Neural cell (in vitro differentiated cells): ENCODE data around the gene NINL. TPM values are rescaled to one million over a fixed set of nuclear protein-coding genes. Genes with fewer than 3 reads are reported as not detected.

ENCODE experiments used
- H2AFZ ChIP-seq: fragments of 200-600, 300-800 bp; sonication (generic), shearing (Covaris generic); 2 replicates; pipeline ENCODE4 v1.6.0; 2014; ENCODE audit warnings: low read depth, mild to moderate bottlenecking, antibody characterized with exemption, low read length, moderate library complexity
- H3F3A ChIP-seq: fragments of 200-600 bp; shearing (Covaris generic); 2 replicates; pipeline ENCODE4 v1.6.1; 2016; ENCODE audit warnings: mild to moderate bottlenecking, moderate library complexity, mixed read lengths, antibody characterized with exemption, low read length; ENCODE audit not compliant: insufficient read depth, poor library complexity, severe bottlenecking
- H3K27ac ChIP-seq: fragments of 200-600, 300-800 bp; sonication (generic), shearing (Covaris generic); 2 replicates; pipeline ENCODE4 v1.5.1; 2014; ENCODE audit warnings: mild to moderate bottlenecking, low read length, moderate library complexity
- H3K27me3 ChIP-seq: fragments of 300-800, 200-600 bp; sonication (generic), shearing (Covaris generic); 2 replicates; pipeline ENCODE4 v1.6.0; 2014; ENCODE audit warnings: mild to moderate bottlenecking, low read depth, low read length, moderate library complexity; ENCODE audit not compliant: insufficient read depth
- H3K36me3 ChIP-seq: fragments of 300-800, 200-600 bp; sonication (generic), shearing (Covaris generic); 2 replicates; pipeline ENCODE4 v1.5.1; 2014; ENCODE audit warnings: mild to moderate bottlenecking, antibody characterized with exemption, low read length, moderate library complexity; ENCODE audit not compliant: insufficient read depth
- H3K4me2 ChIP-seq: fragments of 300-800, 200-600 bp; sonication (generic), shearing (Covaris generic); 2 replicates; pipeline ENCODE4 v1.6.0; 2014; ENCODE audit warnings: mild to moderate bottlenecking, low read length
- H3K4me3 ChIP-seq: fragments of 300-800, 200-600 bp; sonication (generic), shearing (Covaris generic); 2 replicates; pipeline ENCODE4 v1.5.1; 2014; ENCODE audit warnings: mild to moderate bottlenecking, low read length, moderate library complexity
- H3K79me2 ChIP-seq: fragments of 200-600 bp; shearing (Covaris generic); replicated peaks from 2 replicates; pipeline ENCODE4 v1.6.0; 2014; ENCODE audit warnings: mild to moderate bottlenecking, low read length, moderate library complexity; ENCODE audit not compliant: insufficient read depth
- H3K9ac ChIP-seq: fragments of 300-800, 200-600 bp; sonication (generic), shearing (Covaris generic); 2 replicates; pipeline ENCODE4 v1.6.1; 2016; ENCODE audit warnings: mild to moderate bottlenecking, low read length, mixed read lengths
- H3K9me2 ChIP-seq: fragments of 200-600 bp; shearing (Covaris generic); 2 replicates; pipeline ENCODE4 v1.6.1; 2016; ENCODE audit warnings: mild to moderate bottlenecking, low read length, mixed read lengths; ENCODE audit not compliant: insufficient read depth
- H3K9me3 ChIP-seq: fragments of 200-600, 300-800 bp; sonication (generic), shearing (Covaris generic); 2 replicates; pipeline ENCODE4 v1.6.1; 2016; ENCODE audit warnings: mild to moderate bottlenecking, mixed run types, low read length, moderate library complexity, mixed read lengths
- H4K20me1 ChIP-seq: fragments of 200-600 bp; shearing (Covaris generic); 2 replicates; pipeline ENCODE4 v1.6.1; 2016; ENCODE audit warnings: mild to moderate bottlenecking, mixed run types; ENCODE audit not compliant: insufficient read depth
- CTCF ChIP-seq: fragments of 450-650 bp; IDR thresholded peaks from 2 replicates; pipeline ENCODE4 v1.5.1; 2014; ENCODE audit warnings: antibody characterized with exemption, mild to moderate bottlenecking, moderate library complexity; ENCODE audit not compliant: poor library complexity, severe bottlenecking
- EP300 ChIP-seq: fragments of 450-650 bp; conservative IDR thresholded peaks from 2 replicates; pipeline ENCODE4 v1.6.1; 2014; ENCODE audit warnings: antibody characterized with exemption, mild to moderate bottlenecking, moderate library complexity; ENCODE audit not compliant: poor library complexity, severe bottlenecking
- EZH2 ChIP-seq: fragments of 200-600, 300-800 bp; shearing (Covaris generic), sonication (generic); IDR thresholded peaks from 2 replicates; pipeline ENCODE4 v1.6.1; 2014; ENCODE audit warnings: antibody characterized with exemption, low read length, borderline replicate concordance, mild to moderate bottlenecking; ENCODE audit not compliant: insufficient read depth, poor library complexity, severe bottlenecking
- MXI1 ChIP-seq: fragments of 450-650 bp; conservative IDR thresholded peaks from 2 replicates; pipeline ENCODE4 v1.6.1; 2014; ENCODE audit warnings: antibody characterized with exemption, mild to moderate bottlenecking; ENCODE audit not compliant: poor library complexity, severe bottlenecking
- POLR2AphosphoS5 ChIP-seq: IDR thresholded peaks from 2 replicates; pipeline ENCODE4 v1.6.1; 2012
- RAD21 ChIP-seq: fragments of 450-650 bp; conservative IDR thresholded peaks from 2 replicates; pipeline ENCODE4 v1.6.1; 2014; ENCODE audit warnings: antibody characterized with exemption, mild to moderate bottlenecking, moderate library complexity
- REST ChIP-seq: IDR thresholded peaks from 2 replicates; pipeline ENCODE4 v1.6.1; 2012; ENCODE audit warnings: borderline replicate concordance
- SMC3 ChIP-seq: fragments of 450-650 bp; conservative IDR thresholded peaks from 2 replicates; pipeline ENCODE4 v1.6.1; 2014; ENCODE audit warnings: antibody characterized with exemption, mild to moderate bottlenecking, moderate library complexity; ENCODE audit not compliant: poor library complexity
- TAF1 ChIP-seq: IDR thresholded peaks from 2 replicates; pipeline ENCODE4 v1.6.1; 2012; ENCODE audit warnings: low read depth
- polyA plus RNA-seq: library from polyadenylated mRNA; depleted of rRNA; stranded (reverse); fragments of >200 nt; gene quantifications from 2 replicates; pipeline ENCODE4 v1.2.3, GENCODE V29; 2014

Gene NINL
- polyA plus RNA-seq, 1 donor from 2014 or later = 49.6 TPM

- Histone ChIP-seq H3K9ac (no peak overlapping the region), H3K27ac (no peak overlapping the region), H3K9me2 (no peaks in the 10 kb centered on the region)
Measured at GRCh38 chr20:25507385-25508082, 77.8 kb downstream of the NINL start.

GRCh38 chr20:25504366-25505135 is 80.8 kb downstream of the NINL start:
- no peaks in the 10 kb centered on the region for H3K79me2 ChIP-seq
- H3K9ac ChIP-seq = no peak overlapping the region
- no peaks in the 10 kb centered on the region for H3K36me3 ChIP-seq
- no peak overlapping the region for H3K4me3 ChIP-seq
- H3F3A ChIP-seq = no peaks in the 10 kb centered on the region
- no peaks in the 10 kb centered on the region for H3K9me2 ChIP-seq
- no peaks in the 10 kb centered on the region for H3K9me3 ChIP-seq
- no peak overlapping the region for H3K27ac ChIP-seq
- H4K20me1 ChIP-seq = no peaks in the 10 kb centered on the region
- no peak overlapping the region for H2AFZ ChIP-seq
- no peaks in the 10 kb centered on the region for H3K27me3 ChIP-seq
- no peak overlapping the region for H3K4me2 ChIP-seq
- TF ChIP-seq CTCF (no peak), EZH2 (no peak), EP300 (no peak), TAF1 (no peak), POLR2AphosphoS5 (no peak), REST (no peak), MXI1 (no peak), SMC3 (no peak), RAD21 (no peak)

More at GRCh38 chr20:25507385-25508082, 77.8 kb downstream of the NINL start:
- Histone ChIP-seq H4K20me1 (no peaks in the 10 kb centered on the region), H3K4me2 (no peak overlapping the region), H3K9me3 (no peaks in the 10 kb centered on the region), H3F3A (no peaks in the 10 kb centered on the region), H3K36me3 (no peaks in the 10 kb centered on the region), H3K4me3 (no peak overlapping the region), H3K27me3 (no peaks in the 10 kb centered on the region), H3K79me2 (no peaks in the 10 kb centered on the region), H2AFZ (no peak overlapping the region)
- TF ChIP-seq RAD21 = no peak
- no peak for TF ChIP-seq MXI1
